ENCODE data around the gene C1orf35. TPM values are rescaled to one million over a fixed set of nuclear protein-coding genes. Genes with fewer than 3 reads are reported as not detected.

Gene C1orf35
- total and polyA plus RNA-seq, 2 of the 8 experiments (the other 6 are each of a cell fraction or from before 2014, with no cell fraction given), result 18.6 to 19.9 TPM

- TF ChIP-seq CTCF (IDR thresholded peaks at IDR 0.05; ENCODE audit: control extremely low read depth in 1 of 3, insufficient read depth in 1 of 3, low read depth in 1 of 3, low read length in 3 of 3), result no peak
- no peak for TF ChIP-seq SUZ12 (IDR thresholded peaks at IDR 0.05; ENCODE audit: low read length)
- no peak for TF ChIP-seq TCF12 (IDR thresholded peaks at IDR 0.05; ENCODE audit: low read depth, low read length)
Measured at GRCh38 chr1:228107636-228108035, 4.5 kb upstream of the C1orf35 start (continued).
